ENCODE measurements around the gene DOCK3. TPM values are rescaled to one million over a fixed set of nuclear protein-coding genes. Genes with fewer than 3 reads are reported as not detected.
"Not testable (repeated sequence)": the region's sequence is repeated elsewhere in the genome, so short reads cannot be mapped to it uniquely, and the experiment has no call there.

Gene DOCK3
- total and polyA plus RNA-seq, 2 donors (not counting 3 experiments of a cell fraction or from before 2014, with no cell fraction given) = 0.08 to 0.13 TPM

DNA sequence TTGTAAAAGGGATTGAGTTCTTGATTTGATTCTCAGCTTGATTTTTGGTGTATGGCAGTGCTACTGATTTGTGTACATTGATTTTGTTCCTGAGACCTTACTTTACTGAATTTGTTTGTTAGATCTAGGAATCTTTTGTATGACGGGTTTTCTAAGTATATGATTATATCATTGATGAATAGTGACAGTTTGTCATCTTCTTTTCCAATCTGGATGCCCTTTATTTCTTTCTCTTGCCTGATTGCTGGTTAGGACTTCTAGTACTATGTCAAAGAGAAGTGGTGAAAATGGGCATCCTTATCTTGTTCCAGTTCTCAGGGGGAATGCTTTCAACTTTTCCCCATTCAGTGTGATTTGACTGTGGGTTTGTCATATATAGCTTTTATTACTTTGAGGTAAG, 103.0 kb downstream of the DOCK3 start:
- Histone ChIP-seq H3K9me3 (replicated peaks; ENCODE audit: control insufficient read depth, insufficient read depth, low read length) (no peaks in the 10 kb centered on the region), H3K4me2 (ENCODE audit: insufficient read depth, low read length) (no peak overlapping the region), H3K9ac (replicated peaks; ENCODE audit: extremely low read depth, insufficient read depth, low read length) (no peak overlapping the region), H4K20me1 (replicated peaks; ENCODE audit: control insufficient read depth, extremely low read depth, insufficient read depth, low read length) (no peaks in the 10 kb centered on the region), H3K4me1 (ENCODE audit: control insufficient read depth, extremely low read depth, insufficient read depth, low read length) (no peaks in the 10 kb centered on the region), H3K36me3 (ENCODE audit: control insufficient read depth in 2 of 2, extremely low read depth in 1 of 2, insufficient read depth in 2 of 2, low read length in 2 of 2) (no peaks in the 10 kb centered on the region), H2AFZ (ENCODE audit: low read depth, low read length) (no peak overlapping the region), H3K9me1 (replicated peaks; ENCODE audit: control insufficient read depth, extremely low read depth, insufficient read depth, low read length) (no peaks in the 10 kb centered on the region), H3K27me3 (ENCODE audit: control insufficient read depth in 2 of 2, insufficient read depth in 2 of 2, low read length in 2 of 2) (no peaks in the 10 kb centered on the region), H3K4me3 (replicated peaks in 1 of 3; ENCODE audit: insufficient read depth in 1 of 3, low read depth in 1 of 3, low read length in 3 of 3) (no peak overlapping the region), H3K79me2 (ENCODE audit: control insufficient read depth, insufficient read depth, low read length) (no peaks in the 10 kb centered on the region), H3K27ac (ENCODE audit: insufficient read depth, low read depth, low read length) (no peak overlapping the region)
- dilution Hi-C loops (cut with MboI; ENCODE audit: extremely low pct_ligation_motif_present, low sequenced_read_pairs) (no loop called here), intact Hi-C loops (cut with micrococcal nuclease) (no loop called here)
- FAIRE-seq (no peak), DNase-seq (ENCODE audit: low read depth, low spot score) (no peak)
- TF ChIP-seq FOS (IDR thresholded peaks at IDR 0.05; ENCODE audit: borderline replicate concordance, insufficient read depth, low read length) = no peak
- no peak for TF ChIP-seq GATA2 (IDR thresholded peaks at IDR 0.05; ENCODE audit: insufficient read depth, insufficient read length, low read depth, low read length)
- TF ChIP-seq POLR2AphosphoS5 (IDR thresholded peaks at IDR 0.05; ENCODE audit: insufficient read depth, low read depth, low read length) = no peak
- TF ChIP-seq JUN (IDR thresholded peaks at IDR 0.05; ENCODE audit: borderline replicate concordance, insufficient read depth, insufficient read length, low read depth) = no peak
- no peak for TF ChIP-seq POLR2A (IDR thresholded peaks at IDR 0.05; ENCODE audit: low read depth, low read length)
- TF ChIP-seq MYC (IDR thresholded peaks at IDR 0.05; ENCODE audit: low read depth, low read length) = no peak
- TF ChIP-seq, protein P1, sequence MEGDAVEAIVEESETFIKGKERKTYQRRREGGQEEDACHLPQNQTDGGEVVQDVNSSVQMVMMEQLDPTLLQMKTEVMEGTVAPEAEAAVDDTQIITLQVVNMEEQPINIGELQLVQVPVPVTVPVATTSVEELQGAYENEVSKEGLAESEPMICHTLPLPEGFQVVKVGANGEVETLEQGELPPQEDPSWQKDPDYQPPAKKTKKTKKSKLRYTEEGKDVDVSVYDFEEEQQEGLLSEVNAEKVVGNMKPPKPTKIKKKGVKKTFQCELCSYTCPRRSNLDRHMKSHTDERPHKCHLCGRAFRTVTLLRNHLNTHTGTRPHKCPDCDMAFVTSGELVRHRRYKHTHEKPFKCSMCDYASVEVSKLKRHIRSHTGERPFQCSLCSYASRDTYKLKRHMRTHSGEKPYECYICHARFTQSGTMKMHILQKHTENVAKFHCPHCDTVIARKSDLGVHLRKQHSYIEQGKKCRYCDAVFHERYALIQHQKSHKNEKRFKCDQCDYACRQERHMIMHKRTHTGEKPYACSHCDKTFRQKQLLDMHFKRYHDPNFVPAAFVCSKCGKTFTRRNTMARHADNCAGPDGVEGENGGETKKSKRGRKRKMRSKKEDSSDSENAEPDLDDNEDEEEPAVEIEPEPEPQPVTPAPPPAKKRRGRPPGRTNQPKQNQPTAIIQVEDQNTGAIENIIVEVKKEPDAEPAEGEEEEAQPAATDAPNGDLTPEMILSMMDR (IDR thresholded peaks at IDR 0.05; ENCODE audit: extremely low read depth in 1 of 2, insufficient read depth in 1 of 2, low read depth in 1 of 2, low read length in 2 of 2) = no peak
- TF ChIP-seq, protein P2, sequence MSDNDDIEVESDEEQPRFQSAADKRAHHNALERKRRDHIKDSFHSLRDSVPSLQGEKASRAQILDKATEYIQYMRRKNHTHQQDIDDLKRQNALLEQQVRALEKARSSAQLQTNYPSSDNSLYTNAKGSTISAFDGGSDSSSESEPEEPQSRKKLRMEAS (IDR thresholded peaks at IDR 0.05; ENCODE audit: insufficient read depth, insufficient read length) = no peak
- TF ChIP-seq EZH2 (IDR thresholded peaks at IDR 0.05; ENCODE audit: borderline replicate concordance, low read depth, low read length, severe bottlenecking) = no peak
- no TSS peak for BruUV-seq (replicated peaks)
- ChIA-PET POLR2A (no interaction called here), CTCF (no interaction called here)

DNA sequence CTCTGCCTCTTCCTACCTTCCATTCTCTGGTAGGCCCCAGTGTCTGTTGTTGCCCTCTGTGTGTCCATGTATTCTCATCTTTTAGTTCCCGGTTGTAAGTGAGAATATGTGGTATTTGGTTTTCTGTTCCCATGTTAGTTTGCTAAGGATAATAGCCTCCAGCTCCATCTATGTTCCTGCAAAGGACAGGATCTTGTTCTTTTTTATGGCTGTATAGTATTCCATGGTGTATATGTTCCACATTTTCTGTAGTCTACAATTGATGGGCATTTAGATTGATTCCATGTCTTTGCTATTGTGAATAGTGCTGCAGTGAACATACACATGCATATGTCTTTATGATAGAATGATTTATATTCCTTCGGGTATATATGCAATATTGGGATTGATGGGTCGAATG, 107.0 kb downstream of the DOCK3 start:
- DNase-seq (ENCODE audit: low read depth, low spot score) = not testable (repeated sequence)

More for the DNA sequence above, 107.0 kb downstream of the DOCK3 start:
- dilution Hi-C loops (cut with MboI; ENCODE audit: extremely low pct_ligation_motif_present, low sequenced_read_pairs); H3K9ac ChIP-seq (replicated peaks; ENCODE audit: extremely low read depth, insufficient read depth, low read length); H3K27ac ChIP-seq (ENCODE audit: insufficient read depth, low read depth, low read length); intact Hi-C loops (cut with micrococcal nuclease); BruUV-seq (replicated peaks); H3K9me3 ChIP-seq (replicated peaks; ENCODE audit: control insufficient read depth, insufficient read depth, low read length); H4K20me1 ChIP-seq (replicated peaks; ENCODE audit: control insufficient read depth, extremely low read depth, insufficient read depth, low read length); H3K36me3 ChIP-seq (ENCODE audit: control insufficient read depth in 2 of 2, extremely low read depth in 1 of 2, insufficient read depth in 2 of 2, low read length in 2 of 2); H3K4me3 ChIP-seq (replicated peaks in 1 of 3; ENCODE audit: insufficient read depth in 1 of 3, low read depth in 1 of 3, low read length in 3 of 3); H3K4me1 ChIP-seq (ENCODE audit: control insufficient read depth, extremely low read depth, insufficient read depth, low read length); H3K9me1 ChIP-seq (replicated peaks; ENCODE audit: control insufficient read depth, extremely low read depth, insufficient read depth, low read length); FAIRE-seq; H3K79me2 ChIP-seq (ENCODE audit: control insufficient read depth, insufficient read depth, low read length); H2AFZ ChIP-seq (ENCODE audit: low read depth, low read length); H3K27me3 ChIP-seq (ENCODE audit: control insufficient read depth in 2 of 2, insufficient read depth in 2 of 2, low read length in 2 of 2); H3K4me2 ChIP-seq (ENCODE audit: insufficient read depth, low read length); POLR2A ChIA-PET; CTCF ChIA-PET: not testable (repeated sequence)

Data from endothelial cell of umbilical vein (primary cell).